Stimulated activated CD8-positive, alpha-beta memory T cell treated with anti-CD3 and anti-CD28 coated beads, Interleukin-7, amount 100 ng/mL, for 48 hours (primary cell): ENCODE data around the gene COPS9.

Experiments used
- DNase-seq, 2 donors: peaks; one replicate each; pipeline ENCODE4 v3.0.0-alpha.2; 2020; ENCODE audit warnings: low read depth in 1 of 2; ENCODE audit errors: extremely low read depth in 1 of 2

Gene COPS9

GRCh38 chr2:240137596-240138253 is 1.6 kb upstream of the COPS9 start:
- no peak for DNase-seq

- DNase-seq = no peak
These were observed 677 bp upstream of the COPS9 start for GRCh38 chr2:240136671-240137292.

DNA sequence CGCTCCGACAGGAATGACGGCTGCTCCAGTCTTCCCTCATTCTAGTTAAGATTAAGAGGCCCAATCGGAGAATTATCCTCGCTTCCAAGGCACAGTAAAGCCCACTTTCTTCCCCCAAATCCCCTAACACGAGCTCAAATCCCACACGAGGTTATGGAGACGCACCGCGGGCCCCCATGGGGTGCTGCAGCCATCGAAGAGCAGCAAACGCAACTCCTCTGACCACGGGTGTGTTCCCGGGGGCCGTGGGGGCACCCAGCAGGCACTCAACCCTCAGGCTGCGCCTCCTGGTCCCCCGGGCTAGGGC is 446 bp downstream of the COPS9 start:
- DNase-seq = no peak

DNA sequence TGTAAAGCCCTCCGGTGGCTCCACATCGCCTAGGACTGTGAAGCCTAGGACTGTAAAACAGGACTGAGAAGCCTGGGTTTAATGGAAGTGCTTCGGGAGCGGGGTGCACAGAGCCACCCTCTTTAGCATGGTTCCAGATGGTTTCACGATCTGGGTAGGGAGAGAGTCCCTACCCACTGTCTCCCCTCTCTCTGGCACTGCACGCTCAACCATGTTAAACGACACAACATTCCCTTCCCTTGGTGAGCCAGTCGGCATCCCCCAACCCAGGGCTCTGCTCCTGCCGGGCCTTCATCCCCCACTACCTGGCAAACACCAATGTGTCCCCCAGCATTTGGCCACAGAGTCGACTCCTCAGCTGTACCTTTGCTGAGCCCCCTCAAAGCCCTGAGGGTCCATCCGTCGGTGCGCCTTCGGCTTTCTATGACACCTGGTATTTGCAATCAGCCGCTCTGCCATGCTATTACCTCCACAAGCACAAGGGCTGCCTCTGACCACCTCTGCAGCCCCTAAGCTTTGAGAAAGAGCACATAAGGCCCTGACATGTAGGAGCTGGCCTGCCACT is 1.1 kb downstream of the COPS9 start:
- DNase-seq = no peak

DNA sequence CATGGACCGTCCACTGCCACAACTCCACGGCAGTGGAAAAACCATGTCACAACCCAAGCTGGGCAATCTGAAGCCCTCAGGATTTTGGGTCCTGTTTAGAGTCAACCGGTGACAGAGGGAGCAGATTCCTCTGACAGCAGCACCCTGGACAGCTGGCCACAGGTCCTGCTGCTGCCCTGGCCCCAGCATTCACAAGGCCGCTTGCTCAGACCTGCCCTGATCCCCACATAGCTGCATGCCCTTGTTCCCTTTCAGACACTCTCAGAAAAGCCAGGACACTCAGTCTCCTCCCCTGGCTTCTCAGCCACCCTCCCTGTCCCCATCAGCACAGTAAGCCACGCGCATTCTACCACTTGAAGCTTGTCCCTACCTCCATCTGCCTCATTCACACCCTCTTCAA is 1.6 kb downstream of the COPS9 start:
- DNase-seq = no peak

DNA sequence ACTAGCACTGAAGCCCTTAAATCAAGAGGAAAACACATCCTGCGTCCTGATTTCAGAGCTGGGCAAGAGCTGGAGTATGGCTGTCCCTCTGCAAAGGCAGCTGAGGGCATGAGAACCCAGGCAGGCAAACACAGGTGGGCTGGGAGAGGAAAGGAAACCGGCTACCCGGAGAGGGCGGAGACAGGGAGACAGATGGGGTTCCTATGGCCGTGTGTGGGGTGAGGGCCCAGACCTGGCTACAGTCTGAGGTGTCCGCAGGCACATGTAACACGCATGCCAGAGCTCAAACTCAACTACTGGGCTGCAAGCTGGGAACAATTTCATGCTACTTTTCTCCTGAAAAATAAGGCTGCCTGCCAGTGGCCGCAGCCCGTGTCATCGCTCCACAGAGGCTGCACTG is 2.7 kb downstream of the COPS9 start:
- DNase-seq = no peak

DNA sequence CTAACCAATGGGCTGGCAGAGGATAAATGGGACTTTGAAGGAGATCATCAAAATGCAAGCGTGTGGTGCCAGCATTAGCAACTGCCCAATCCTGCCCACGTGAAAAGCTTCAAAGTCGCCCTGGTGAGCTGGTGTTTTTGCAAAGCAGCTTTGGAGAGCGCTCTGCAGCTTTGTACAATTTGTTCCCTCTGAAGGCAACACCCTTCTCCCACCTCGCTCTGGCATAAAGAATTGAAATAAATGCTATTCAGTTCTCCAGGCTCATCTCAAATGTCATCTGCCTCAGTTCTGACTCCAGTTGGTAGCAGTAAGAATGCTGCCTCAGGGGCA is 3.5 kb downstream of the COPS9 start:
- no peak for DNase-seq

DNA sequence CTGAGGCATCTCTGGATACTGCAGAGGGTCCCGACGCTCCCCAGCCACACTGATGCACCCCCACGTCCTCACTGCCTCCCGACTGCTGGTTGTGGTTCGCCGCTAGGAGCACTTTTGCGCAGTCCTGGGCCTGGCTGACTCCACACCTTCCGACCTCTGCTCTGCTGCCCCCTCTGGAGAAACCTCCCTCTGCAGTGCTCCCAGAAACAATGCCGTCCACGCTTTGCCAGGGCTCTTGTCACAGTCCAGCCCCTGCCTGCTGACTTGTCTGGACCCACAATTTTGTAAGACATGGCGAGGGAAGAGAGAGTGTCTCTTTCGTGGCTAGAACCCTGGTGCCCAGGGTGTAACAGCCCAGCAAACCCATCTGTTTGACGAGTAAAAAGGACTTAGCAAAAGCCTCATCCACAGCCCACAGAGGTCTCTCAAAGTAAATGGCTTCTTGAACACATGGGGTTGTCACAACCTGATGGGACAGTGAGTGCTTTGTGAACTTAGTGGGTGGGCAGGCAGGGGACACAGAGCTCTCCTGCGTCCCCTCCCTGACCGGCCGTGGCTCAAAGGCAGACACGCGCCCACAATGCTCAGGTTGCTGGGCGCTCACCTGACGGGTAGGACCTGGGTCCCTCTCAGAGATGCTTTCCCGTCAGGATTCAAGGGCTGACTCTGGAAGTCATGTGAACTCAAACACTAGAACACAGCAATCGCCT is 4.0 kb downstream of the COPS9 start:
- no peak for DNase-seq

- no peak for DNase-seq
These were observed 4.8 kb downstream of the COPS9 start for GRCh38 chr2:240131296-240131695.

GRCh38 chr2:240130393-240131195 is 5.5 kb downstream of the COPS9 start:
- DNase-seq = no peak

GRCh38 chr2:240129731-240130392 is 6.2 kb downstream of the COPS9 start:
- no peak for DNase-seq

- no peak for DNase-seq
These were observed 6.8 kb downstream of the COPS9 start for GRCh38 chr2:240129311-240129710.

GRCh38 chr2:240128608-240129145 is 7.4 kb downstream of the COPS9 start:
- DNase-seq = no peak

DNA sequence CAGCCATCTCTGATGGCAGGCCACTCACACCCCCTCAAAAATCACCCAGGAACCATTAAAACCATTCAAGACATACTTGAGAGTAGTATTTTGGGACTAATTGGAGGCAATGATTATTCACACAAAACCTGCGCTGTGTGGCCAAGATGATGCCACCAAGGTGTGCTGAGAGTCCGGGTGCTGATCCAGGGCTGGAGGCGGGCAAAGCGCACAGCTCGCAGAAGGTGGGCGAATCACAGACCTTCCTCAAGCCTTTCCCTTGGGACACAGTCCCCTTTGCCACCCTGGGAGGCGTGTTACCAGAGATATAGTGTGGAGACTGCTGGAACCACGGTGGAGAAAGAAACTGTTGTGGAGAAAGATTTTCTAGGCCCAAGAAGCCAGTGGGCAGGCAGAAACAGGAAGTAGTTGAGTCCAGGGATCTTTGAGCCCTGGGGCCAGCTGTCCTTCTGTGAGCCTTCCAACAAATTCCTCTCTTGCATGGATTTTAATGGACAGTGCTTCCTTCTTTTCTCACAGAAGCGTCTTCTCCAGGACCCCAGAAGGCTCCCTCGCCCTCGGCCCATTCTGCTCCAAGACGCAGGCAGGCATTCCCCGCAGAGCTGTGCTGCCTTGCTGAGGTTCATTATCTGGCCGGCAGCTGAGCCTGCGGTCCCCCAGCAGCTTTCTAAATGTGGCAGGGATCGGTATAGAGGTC is 8.0 kb downstream of the COPS9 start:
- DNase-seq = no peak

DNA sequence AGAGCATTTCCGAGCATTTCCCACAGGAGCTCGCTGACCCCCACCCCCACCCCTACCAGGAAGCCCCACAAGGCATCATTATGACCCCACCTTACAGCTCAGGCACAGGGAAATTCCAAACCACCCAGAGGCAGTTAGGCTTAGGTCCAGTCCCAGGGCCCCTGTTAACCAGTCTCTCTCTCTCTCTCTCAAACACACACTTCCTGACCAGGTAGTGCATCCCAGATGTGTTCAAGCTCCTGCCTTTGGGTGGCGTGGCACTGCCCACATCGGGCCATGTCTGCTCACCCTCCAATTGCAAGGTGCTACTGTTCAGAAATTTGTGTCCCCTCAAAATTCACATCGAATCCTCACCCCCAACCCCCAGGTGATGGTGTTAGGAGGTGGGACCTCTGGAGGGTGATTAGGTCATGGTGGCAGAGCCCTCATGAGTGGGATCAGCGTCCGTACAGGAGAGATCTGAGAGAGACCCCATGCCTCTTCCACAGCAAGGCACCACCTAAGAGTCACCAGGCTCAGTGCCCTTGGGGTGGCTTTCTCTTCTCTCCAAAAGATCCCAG is 8.8 kb downstream of the COPS9 start:
- no peak for DNase-seq

GRCh38 chr2:240126731-240127130 is 9.4 kb downstream of the COPS9 start:
- no peak for DNase-seq

DNA sequence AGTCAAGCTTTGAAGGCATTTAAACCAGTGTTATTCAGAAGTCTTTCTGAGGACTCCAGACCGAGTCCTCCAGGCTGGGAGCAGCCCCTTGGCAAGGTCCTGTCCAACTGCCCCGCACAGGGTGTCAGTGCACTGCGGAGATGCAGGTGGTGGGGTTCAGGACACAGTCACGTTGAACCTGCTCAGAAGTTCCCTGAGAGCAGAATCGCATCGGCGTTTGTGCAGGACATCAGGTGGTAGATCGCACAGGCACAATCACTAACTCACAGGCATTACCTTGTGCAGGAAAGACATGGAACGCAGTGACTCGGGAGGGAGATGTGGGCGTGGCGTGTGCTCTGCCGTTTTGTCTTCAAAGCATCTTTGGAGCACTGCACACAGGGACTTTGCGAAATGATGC is 10.4 kb downstream of the COPS9 start:
- DNase-seq = no peak

GRCh38 chr2:240124651-240125030 is 11.5 kb downstream of the COPS9 start:
- DNase-seq = no peak

- no peak for DNase-seq
These were observed 12.1 kb downstream of the COPS9 start for GRCh38 chr2:240123821-240124650.
